Prostate gland (tissue), 2 donors: Measurements from ENCODE around the gene TRIP13.

ENCODE experiments used
- CTCF ChIP-seq, 4 experiments: fragments of 200-600 bp in 2 of 4; fragments of 450-650 bp in 2 of 4; sonication (generic) in 2 of 4; IDR thresholded peaks; 1 replicate in 3 of 4; 2 replicates in 1 of 4; pipeline ENCODE4 v1.5.1; 2016 to 2019; ENCODE audit warnings: antibody characterized with exemption in 4 of 4, mild to moderate bottlenecking in 2 of 4, moderate library complexity in 2 of 4
- POLR2A ChIP-seq: fragments of 450-650 bp; IDR thresholded peaks from one replicate; pipeline ENCODE4 v1.6.1; 2016; ENCODE audit warnings: antibody characterized with exemption, mild to moderate bottlenecking

DNA sequence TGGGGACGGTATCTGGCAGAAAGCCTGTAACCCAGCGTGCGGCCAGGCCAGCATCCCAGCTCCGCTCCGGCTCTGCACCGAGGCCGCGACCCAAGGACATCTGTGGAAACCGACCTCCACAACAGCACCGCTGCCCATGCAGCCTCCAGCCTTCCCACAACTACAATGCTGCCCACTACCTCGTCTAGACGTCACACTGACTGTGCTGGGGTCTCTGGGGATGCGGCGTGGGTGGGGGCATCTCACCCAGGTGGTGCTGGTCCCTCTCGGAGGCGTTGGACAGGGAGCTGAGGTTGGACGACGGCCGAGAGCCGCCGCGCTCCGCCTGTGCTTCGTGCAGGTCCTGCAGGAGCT, 27.5 kb upstream of the TRIP13 start:
- TF ChIP-seq POLR2A (no peak), CTCF (IDR thresholded peaks at IDR 0.05) (no peak)
